GM12892 (cell line): Measurements from ENCODE around the gene PALLD.

ENCODE experiments used
- POLR2A ChIP-seq: IDR thresholded peaks from 2 replicates; pipeline ENCODE4 v1.6.1; 2011; ENCODE audit warnings: low read depth, low read length, control low read depth
- POLR2AphosphoS5 ChIP-seq: IDR thresholded peaks from 2 replicates; pipeline ENCODE4 v1.6.1; 2011; ENCODE audit warnings: low read depth, low read length, control low read depth

DNA sequence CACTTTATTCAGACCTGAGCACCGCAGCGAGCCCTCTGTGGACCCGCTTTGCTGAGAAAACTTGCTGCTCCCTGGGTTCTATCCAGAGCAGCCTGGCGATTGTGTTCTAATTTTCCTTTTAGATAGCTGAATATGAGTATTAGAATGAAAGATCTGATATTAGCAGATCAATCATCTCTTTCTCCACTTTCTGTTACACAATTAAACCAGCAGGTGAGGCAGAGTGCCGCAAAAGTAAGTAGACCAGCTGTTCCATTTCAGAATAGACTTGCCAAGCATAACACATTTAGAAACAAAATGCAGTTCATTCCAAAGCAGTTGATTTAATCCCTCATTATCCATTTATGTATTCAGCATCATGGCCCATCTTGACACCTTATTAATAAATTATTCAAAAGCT, 58.6 kb downstream of the PALLD start:
- TF ChIP-seq POLR2AphosphoS5, result no peak
- TF ChIP-seq POLR2A, result no peak
